Measurements from ENCODE around the gene HDDC3.

HDDC3 gene

DNA sequence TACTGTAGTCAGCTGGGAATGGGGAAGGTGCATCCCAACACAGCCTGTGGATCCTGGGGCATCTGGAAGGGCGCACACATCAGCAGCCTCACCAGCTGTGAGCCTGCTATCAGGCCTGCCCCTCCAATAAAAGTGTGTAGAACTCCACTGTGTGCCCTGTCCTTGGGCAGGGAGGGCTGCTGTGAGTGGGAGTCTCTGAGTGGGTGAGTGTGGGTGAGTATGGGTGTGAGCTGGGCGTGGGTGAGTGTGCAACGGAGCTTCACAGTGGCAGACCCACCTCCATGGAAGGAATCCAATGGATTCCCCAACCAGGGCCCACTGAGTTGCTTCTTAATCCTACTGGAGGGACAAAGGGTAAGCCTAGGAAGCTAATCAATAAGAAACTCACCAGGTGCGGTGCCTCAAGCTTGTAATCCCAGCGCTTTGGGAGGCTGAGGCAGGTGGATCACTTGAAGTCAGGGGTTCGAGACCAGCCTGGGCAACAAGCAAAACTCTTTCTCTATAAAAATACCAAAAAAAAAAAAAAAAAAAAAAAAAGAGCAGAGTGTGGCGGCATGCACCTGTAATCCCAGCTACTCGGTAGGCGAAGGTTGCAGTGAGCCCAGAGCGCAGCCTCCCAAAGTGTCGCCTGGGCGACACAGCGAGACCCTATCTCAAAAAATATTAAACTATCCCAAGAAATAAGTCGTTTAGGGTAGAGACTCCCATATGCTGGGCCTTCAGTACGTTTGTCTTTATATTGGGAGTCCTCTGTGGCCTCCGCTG is 21.8 kb upstream of the HDDC3 start:
- FAIRE-seq: no peak

DNA sequence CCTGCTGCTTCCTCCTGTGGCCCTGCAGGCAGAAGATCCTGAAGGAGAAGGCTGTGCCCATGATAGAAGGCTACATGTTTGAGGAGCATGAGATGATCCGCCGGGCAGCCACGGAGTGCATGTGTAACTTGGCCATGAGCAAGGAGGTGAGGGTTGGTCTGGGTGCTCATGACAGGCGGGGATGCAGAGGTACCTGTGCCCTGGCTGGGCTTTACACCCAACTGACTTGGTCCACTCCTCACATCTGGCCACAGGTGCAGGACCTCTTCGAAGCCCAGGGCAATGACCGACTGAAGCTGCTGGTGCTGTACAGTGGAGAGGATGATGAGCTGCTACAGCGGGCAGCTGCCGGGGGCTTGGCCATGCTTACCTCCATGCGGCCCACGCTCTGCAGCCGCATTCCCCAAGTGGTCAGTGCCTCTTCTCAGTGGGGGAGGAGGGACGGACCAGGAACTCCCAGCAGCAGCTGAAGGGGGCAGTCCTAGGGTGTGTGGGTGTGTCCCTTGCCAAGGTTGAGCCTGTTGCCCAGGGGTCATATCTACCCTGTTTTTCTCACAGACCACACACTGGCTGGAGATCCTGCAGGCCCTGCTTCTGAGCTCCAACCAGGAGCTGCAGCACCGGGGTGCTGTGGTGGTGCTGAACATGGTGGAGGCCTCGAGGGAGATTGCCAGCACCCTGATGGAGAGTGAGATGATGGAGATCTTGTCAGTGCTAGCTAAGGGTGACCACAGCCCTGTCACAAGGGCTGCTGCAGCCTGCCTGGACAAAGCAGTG is 20.7 kb upstream of the HDDC3 start:
- FAIRE-seq: no peak

DNA sequence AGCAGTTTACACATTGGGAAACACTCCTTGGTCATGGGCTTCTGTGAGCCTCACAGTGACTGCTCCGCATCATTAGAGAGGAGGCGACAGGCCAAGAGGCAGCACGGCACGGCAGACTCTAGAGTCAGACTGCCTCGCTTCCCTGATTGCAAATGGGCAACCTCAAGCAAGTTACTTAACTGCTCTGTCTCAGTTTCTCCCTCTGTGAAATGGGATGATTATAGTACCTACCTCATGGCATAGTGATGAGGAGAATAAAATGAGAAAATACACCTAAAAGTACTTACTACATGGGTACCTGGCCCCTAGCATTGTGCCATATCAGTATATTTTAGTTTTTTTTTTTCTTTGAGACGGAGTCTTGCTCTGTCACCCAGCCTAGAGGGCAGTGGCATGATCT is 18.3 kb upstream of the HDDC3 start:
- no peak for FAIRE-seq

- FAIRE-seq: no peak
Measured at GRCh38 chr15:90949979-90950675, 17.8 kb upstream of the HDDC3 start.

DNA sequence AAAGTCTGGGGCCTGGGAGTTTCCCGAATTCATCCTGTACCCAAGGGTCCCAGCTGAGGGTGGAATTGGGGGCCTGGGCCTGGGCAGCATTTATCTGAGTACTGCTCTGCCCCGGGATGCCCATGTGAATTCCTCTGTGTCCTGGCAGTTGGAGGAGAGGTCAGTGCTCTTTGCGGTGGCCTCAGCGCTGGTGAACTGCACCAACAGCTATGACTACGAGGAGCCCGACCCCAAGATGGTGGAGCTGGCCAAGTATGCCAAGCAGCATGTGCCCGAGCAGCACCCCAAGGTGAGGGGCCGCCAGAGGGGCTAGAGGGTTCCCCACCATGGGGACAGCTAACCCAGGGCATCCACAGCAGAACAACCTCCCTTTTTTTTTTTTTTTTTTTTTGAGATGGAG is 16.2 kb upstream of the HDDC3 start:
- FAIRE-seq: no peak

DNA sequence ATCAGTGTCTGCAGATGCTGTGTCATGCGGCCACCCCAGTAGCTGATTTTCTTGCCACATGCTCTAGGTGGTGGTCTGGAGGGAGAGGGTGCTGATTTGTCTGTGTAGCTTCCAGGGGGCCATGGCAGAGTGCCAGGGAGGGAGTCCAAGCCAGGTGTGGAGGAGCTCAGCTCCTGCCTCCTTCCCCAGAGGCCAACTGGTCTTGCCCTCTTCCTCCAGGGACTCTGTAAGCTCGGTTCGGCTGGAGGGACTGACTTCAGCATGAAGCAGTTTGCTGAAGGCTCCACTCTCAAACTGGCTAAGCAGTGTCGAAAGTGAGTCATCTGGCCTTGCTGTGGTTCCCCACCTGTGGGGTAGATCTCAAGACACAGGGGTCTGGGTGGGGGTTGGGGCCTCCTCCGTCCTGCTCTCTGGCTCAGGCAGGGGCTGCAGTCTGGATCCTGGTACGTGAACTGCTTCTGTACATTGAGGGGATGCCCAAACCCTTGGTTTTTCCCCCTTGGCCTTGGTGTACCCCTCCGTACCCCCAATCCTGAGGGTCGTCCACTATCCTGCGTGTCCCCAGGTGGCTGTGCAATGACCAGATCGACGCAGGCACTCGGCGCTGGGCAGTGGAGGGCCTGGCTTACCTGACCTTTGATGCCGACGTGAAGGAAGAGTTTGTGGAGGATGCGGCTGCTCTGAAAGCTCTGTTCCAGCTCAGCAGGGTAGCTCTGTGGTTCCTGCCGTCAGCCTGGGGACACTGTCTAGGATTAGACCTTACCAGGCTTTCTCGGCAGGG is 15.4 kb upstream of the HDDC3 start:
- FAIRE-seq: no peak

- no peak for FAIRE-seq
Measured at GRCh38 chr15:90946941-90947576, 14.7 kb upstream of the HDDC3 start.

DNA sequence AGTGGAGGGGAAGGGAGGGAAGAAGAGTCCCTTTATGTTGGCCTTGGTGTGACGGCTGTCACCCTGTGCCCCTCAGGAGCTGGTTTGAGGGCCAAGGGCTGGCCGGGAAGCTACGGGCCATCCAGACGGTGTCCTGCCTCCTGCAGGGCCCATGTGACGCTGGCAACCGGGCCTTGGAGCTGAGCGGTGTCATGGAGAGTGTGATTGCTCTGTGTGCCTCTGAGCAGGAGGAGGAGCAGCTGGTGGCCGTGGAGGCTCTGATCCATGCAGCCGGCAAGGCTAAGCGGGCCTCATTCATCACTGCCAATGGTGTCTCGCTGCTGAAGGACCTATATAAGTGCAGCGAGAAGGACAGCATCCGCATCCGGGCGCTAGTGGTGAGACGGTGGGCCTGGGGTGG is 14.2 kb upstream of the HDDC3 start:
- FAIRE-seq: no peak

- no peak for FAIRE-seq
Measured at GRCh38 chr15:90945091-90945490, 12.7 kb upstream of the HDDC3 start.

DNA sequence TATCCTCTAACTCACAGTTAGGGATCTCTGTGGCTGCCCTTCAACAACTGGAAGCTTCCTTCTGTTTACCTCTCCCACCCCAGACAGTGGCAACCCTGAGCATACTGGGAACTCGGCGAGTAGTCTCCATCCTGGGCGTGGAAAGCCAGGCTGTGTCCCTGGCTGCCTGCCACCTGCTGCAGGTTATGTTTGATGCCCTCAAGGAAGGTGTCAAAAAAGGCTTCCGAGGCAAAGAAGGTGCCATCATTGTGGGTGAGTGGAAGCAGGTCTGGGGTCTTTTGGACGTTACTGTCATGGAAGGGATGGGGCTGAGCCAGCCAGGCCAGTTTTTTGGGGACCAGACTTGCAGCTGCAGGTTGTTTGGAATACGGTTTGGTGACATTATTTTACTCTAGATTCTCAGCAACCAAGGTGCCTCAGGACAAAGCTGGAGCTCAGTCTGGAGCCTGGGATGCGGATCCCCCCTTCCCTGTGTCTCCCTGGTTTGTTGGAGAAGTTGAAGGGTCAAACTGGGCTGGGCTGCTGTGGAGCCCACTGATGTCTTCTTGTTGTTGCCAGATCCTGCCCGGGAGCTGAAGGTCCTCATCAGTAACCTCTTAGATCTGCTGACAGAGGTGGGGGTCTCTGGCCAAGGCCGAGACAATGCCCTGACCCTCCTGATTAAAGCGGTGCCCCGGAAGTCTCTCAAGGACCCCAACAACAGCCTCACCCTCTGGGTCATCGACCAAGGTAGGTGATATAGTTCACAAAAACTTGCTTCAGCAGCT is 10.2 kb upstream of the HDDC3 start:
- no peak for FAIRE-seq

- no peak for FAIRE-seq
Measured at GRCh38 chr15:90941038-90941437, 8.7 kb upstream of the HDDC3 start.

DNA sequence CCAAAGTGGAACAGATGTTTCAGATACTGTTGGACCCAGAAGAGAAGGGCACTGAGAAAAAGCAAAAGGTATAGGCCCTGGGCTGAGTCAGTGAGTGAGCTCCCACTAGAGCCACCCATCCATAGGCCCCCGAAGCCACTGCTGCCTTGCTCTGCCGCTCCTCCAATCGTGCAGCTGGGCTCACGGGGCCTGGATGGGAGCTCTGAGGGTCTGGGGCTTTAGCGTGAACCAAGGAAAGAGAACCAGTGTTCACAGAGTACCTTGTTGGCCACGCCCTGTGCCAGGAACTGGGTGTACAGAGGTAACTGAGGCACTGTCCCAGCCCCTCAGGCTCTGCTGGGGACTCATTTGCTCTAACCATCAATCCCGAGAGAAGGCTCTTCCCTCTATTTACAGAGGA is 7.4 kb upstream of the HDDC3 start:
- FAIRE-seq: no peak

GRCh38 chr15:90938261-90938660 is 5.9 kb upstream of the HDDC3 start:
- FAIRE-seq: no peak

GRCh38 chr15:90936823-90937222 is 4.5 kb upstream of the HDDC3 start:
- no peak for FAIRE-seq

GRCh38 chr15:90934949-90935751 is 2.8 kb upstream of the HDDC3 start, which contains the start of gene UNC45A:
Gene UNC45A, plus strand, starts transcription at chr15:90935285. Its CDS starts 40 bp downstream, at chr15:90935325.
- no peak for FAIRE-seq

DNA sequence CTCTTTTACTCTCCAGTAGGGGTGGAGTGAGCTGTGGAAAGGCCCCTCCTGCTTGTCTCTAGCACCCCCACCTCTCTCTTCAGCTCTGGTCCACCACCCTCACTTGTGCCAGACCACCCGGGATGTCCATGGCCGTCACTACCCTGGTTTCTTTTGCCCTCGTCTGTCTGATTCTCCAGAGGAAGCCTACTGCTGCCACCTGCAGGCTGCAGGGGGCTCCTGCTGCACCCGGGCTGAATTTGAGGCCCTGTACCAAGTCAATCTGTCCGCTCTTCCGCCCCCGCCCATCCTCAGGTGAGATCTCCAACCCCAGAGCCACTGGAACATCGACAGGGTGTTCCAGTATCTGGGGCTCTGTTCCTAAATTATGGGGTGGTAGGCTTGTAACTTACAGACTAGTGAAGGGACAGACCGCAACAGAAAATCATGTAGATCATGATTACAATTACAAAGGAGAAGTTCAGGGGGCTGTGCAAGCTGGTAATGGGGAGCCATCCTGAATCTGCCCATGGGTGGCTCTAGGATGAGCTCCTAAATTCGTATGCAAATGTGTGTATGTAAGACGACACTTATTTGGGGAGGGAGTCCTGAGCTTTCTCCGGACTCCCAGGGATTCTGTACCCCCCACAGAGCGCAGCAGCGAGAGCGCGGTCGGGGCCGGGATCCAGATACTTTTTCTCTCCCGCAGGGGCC is 2.1 kb upstream of the HDDC3 start:
- no peak for FAIRE-seq

- FAIRE-seq: no peak
Measured at GRCh38 chr15:90933301-90933700, 952 bp upstream of the HDDC3 start.

GRCh38 chr15:90932660-90932991 is 277 bp upstream of the HDDC3 start:
- FAIRE-seq: no peak

DNA sequence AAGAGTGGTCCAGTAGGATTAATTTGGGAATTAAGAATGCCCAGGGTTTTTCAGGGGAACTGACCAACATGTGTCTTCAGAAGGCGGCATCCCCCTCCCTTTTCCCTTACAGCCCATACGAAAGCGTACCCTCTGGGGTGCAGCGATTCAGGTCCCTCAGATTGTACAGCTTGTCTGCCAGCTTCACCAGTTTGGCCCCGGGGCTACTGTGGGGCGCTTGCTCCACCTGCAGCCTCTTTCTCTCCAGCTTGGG is 848 bp downstream of the HDDC3 start:
- FAIRE-seq: no peak

DNA sequence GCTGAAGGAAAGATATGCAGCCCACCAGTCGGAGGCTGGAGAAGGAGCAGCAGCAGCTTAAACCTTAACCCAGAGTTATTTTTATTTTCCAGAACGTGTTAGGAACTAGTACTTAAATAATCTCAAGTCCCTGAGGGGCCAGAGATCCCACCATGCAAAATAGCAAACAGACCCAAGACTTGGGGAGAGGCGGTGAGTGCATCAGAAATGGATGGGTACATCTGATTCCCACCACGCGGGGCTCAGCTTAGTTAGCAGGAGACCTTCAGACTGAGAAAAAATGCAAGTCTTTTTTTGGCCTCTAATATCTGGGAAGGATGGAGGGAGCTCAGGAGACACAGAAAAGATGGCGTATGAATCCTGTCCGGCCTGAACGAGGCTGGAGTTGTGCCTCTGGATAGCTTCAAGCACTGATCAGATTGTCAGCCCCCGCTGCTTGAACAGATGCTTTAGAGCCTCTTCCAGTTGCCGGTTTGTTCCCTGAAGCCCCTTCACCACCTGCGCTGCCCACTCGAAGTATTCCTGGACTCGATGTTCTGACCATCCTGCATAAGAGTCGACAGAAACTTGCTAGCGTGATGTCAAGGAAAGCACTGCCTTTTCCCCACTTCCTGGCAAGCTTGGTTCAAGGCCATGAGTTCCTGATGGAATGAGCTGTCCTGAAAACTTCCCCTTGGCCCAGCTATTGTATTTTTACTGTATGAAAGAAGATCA is 1.3 kb downstream of the HDDC3 start:
- no peak for FAIRE-seq
